Measurements from ENCODE around the gene OSBPL8.

OSBPL8 gene

GRCh38 chr12:76400136-76400535 is 159.4 kb downstream of the OSBPL8 start:
- TF ChIP-seq ESRRG (CRISPR knock-in tag; IDR thresholded peaks at IDR 0.05) (no peak), GLIS3 (CRISPR knock-in tag; IDR thresholded peaks at IDR 0.05) (no peak), ZFP30 (CRISPR knock-in tag; IDR thresholded peaks at IDR 0.05) (no peak), TCF4 (CRISPR knock-in tag; IDR thresholded peaks at IDR 0.05; ENCODE audit: borderline replicate concordance) (no peak), PATZ1 (CRISPR knock-in tag; IDR thresholded peaks at IDR 0.05; ENCODE audit: borderline replicate concordance) (no peak), ISL1 (CRISPR knock-in tag; IDR thresholded peaks at IDR 0.05) (no peak), TOX (CRISPR knock-in tag; IDR thresholded peaks at IDR 0.05; ENCODE audit: borderline replicate concordance) (no peak), CREB5 (CRISPR knock-in tag; IDR thresholded peaks at IDR 0.05; ENCODE audit: low read depth) (no peak), RARB (CRISPR knock-in tag; IDR thresholded peaks at IDR 0.05) (no peak), ZC3H10 (CRISPR knock-in tag; IDR thresholded peaks at IDR 0.05) (no peak), POU6F1 (CRISPR knock-in tag; IDR thresholded peaks at IDR 0.05; ENCODE audit: borderline replicate concordance, low read depth) (no peak), CSRNP3 (CRISPR knock-in tag; IDR thresholded peaks at IDR 0.05) (no peak), CSDC2 (CRISPR knock-in tag; IDR thresholded peaks at IDR 0.05) (no peak), ZNF70 (CRISPR knock-in tag; IDR thresholded peaks at IDR 0.05) (no peak)
- no peak for ATAC-seq

GRCh38 chr12:76399040-76399439 is 160.5 kb downstream of the OSBPL8 start:
- TF ChIP-seq TSHZ2 (CRISPR knock-in tag; IDR thresholded peaks at IDR 0.05) (no peak), PPARA (CRISPR knock-in tag; IDR thresholded peaks at IDR 0.05; ENCODE audit: borderline replicate concordance) (no peak), GLIS3 (CRISPR knock-in tag; IDR thresholded peaks at IDR 0.05) (no peak), CSDC2 (CRISPR knock-in tag; IDR thresholded peaks at IDR 0.05) (no peak), BACH2 (CRISPR knock-in tag; IDR thresholded peaks at IDR 0.05; ENCODE audit: borderline replicate concordance) (no peak)
- ATAC-seq = no peak

GRCh38 chr12:76398106-76398505 is 161.5 kb downstream of the OSBPL8 start:
- ATAC-seq = no peak
- TF ChIP-seq ARNTL (CRISPR knock-in tag; IDR thresholded peaks at IDR 0.05; ENCODE audit: borderline replicate concordance, low read depth) (no peak), PATZ1 (CRISPR knock-in tag; IDR thresholded peaks at IDR 0.05; ENCODE audit: borderline replicate concordance) (no peak), POU6F1 (CRISPR knock-in tag; IDR thresholded peaks at IDR 0.05; ENCODE audit: borderline replicate concordance, low read depth) (no peak), TOX (CRISPR knock-in tag; IDR thresholded peaks at IDR 0.05; ENCODE audit: borderline replicate concordance) (no peak), ZNF8 (CRISPR knock-in tag; IDR thresholded peaks at IDR 0.05) (no peak), TCF4 (CRISPR knock-in tag; IDR thresholded peaks at IDR 0.05; ENCODE audit: borderline replicate concordance) (no peak), ESRRG (CRISPR knock-in tag; IDR thresholded peaks at IDR 0.05) (no peak), PPARA (CRISPR knock-in tag; IDR thresholded peaks at IDR 0.05; ENCODE audit: borderline replicate concordance) (no peak), ZFP30 (CRISPR knock-in tag; IDR thresholded peaks at IDR 0.05) (no peak), CREB5 (CRISPR knock-in tag; IDR thresholded peaks at IDR 0.05; ENCODE audit: low read depth) (no peak), GLIS3 (CRISPR knock-in tag; IDR thresholded peaks at IDR 0.05) (no peak), SNAI2 (CRISPR knock-in tag; IDR thresholded peaks at IDR 0.05) (no peak), OSR1 (CRISPR knock-in tag; IDR thresholded peaks at IDR 0.05) (no peak), BACH2 (CRISPR knock-in tag; IDR thresholded peaks at IDR 0.05; ENCODE audit: borderline replicate concordance) (no peak), ZNF565 (CRISPR knock-in tag; conservative IDR thresholded peaks at IDR 0.05; ENCODE audit: low read depth) (no peak), ZFP3 (CRISPR knock-in tag; IDR thresholded peaks at IDR 0.05) (no peak), ISL1 (CRISPR knock-in tag; IDR thresholded peaks at IDR 0.05) (no peak)
